ENCODE measurements around the gene EEFSEC. TPM values are rescaled to one million over a fixed set of nuclear protein-coding genes. Genes with fewer than 3 reads are reported as not detected.

Gene EEFSEC
- total and polyA plus RNA-seq, 2 of the 4 experiments (the other 2 are of a cell fraction), result 4.5 to 9.3 TPM

GRCh38 chr3:128163432-128163831 is 10.2 kb downstream of the EEFSEC start:
- Histone ChIP-seq H2AK5ac (ENCODE audit: low read depth, low read length) (no peak overlapping the region), H3K23ac (ENCODE audit: low read depth, low read length) (no peak overlapping the region), H2BK5ac (ENCODE audit: low read depth, low read length, poor library complexity, severe bottlenecking) (no peak overlapping the region), H2BK20ac (ENCODE audit: low read depth, low read length) (no peak overlapping the region), H3K36me3 (ENCODE audit: control insufficient read depth, insufficient read depth, low read length) (no peaks in the 10 kb centered on the region), H2BK120ac (ENCODE audit: low read depth, low read length) (no peak overlapping the region), H2AFZ (replicated peaks; ENCODE audit: low read length, poor library complexity) (no peak overlapping the region), H2AK9ac (replicated peaks; ENCODE audit: low read depth, low read length, poor library complexity) (peak overlapping the region; percentile 30), H2BK15ac (ENCODE audit: low read depth, low read length) (no peak overlapping the region), H3K18ac (ENCODE audit: low read depth, low read length) (no peak overlapping the region), H4K20me1 (ENCODE audit: insufficient read depth, low read length) (no peaks in the 10 kb centered on the region; the same call in 1 of the 2 replicates), H3K4me3 (ENCODE audit: insufficient read depth, low read depth, low read length) (no peak overlapping the region), H3K4me2 (ENCODE audit: low read depth, low read length) (no peak overlapping the region), H3K4ac (ENCODE audit: low read depth, low read length) (no peak overlapping the region), H4K5ac (ENCODE audit: low read depth, low read length) (no peak overlapping the region), H4K8ac (ENCODE audit: low read depth in 2 of 2, low read length in 2 of 2) (no peak overlapping the region), H3K9me1 (ENCODE audit: insufficient read depth, low read length) (0 out of 2 replicates have a peak, but pooled peaks cover 2% of the 10 kb centered on the region), H3K79me1 (ENCODE audit: low read depth in 1 of 2, low read length in 2 of 2) (peaks cover 12 to 23% of the 10 kb centered on the region in 2 experiments; a peak in 2 of 4 replicates), H3K9me3 (ENCODE audit: control insufficient read depth, insufficient read depth, low read length) (no peaks in the 10 kb centered on the region), H3K56ac (ENCODE audit: extremely low read depth, insufficient read depth, low read length) (no peak overlapping the region), H3K27me3 (ENCODE audit: control insufficient read depth, insufficient read depth, low read length) (no peaks in the 10 kb centered on the region), H3K14ac (replicated peaks; ENCODE audit: low read depth, low read length) (no peak overlapping the region), H3K27ac (ENCODE audit: insufficient read depth, low read length) (no peak overlapping the region), H3K9ac (ENCODE audit: low read depth, low read length) (no peak overlapping the region), H3K4me1 (ENCODE audit: control insufficient read depth, insufficient read depth, low read length) (peaks cover 2% of the 10 kb centered on the region; the same call in 1 of the 2 replicates), H4K91ac (ENCODE audit: insufficient read depth, low read depth, low read length) (no peak overlapping the region)
- no peak for TF ChIP-seq FOS (IDR thresholded peaks at IDR 0.05; ENCODE audit: low read depth, low read length)
- no peak for TF ChIP-seq RFX5 (IDR thresholded peaks at IDR 0.05; ENCODE audit: low read depth, low read length)
- no peak for TF ChIP-seq NFE2L2 (IDR thresholded peaks at IDR 0.05; ENCODE audit: low read depth, low read length)
- no peak for TF ChIP-seq POLR2A (IDR thresholded peaks at IDR 0.05; ENCODE audit: low read depth, low read length)
- TF ChIP-seq MXI1 (IDR thresholded peaks at IDR 0.05; ENCODE audit: borderline replicate concordance, low read depth, low read length), result no peak
- no peak for TF ChIP-seq BHLHE40 (IDR thresholded peaks at IDR 0.05; ENCODE audit: low read depth, low read length)
- in situ Hi-C loops (cut with MboI; ENCODE audit: low sequenced_read_pairs) (no loop called here), intact Hi-C loops (cut with micrococcal nuclease) (no loop called here), dilution Hi-C loops (cut with HindIII; ENCODE audit: low sequenced_read_pairs, unreplicated experiment) (no loop called here)
- ChIA-PET CTCF (no interaction called here), POLR2A (ENCODE audit: unreplicated experiment) (no interaction called here)
- DNase-seq (no peak), ATAC-seq (ENCODE audit: low read depth) (no peak)
- 86% methylated on average over 1 of the region's 5 CpGs; no CpG with 5 or more reads in 1 of the 2 experiments for WGBS, 2 experiments (ENCODE audit: extremely low coverage in 2 of 2, insufficient read length in 1 of 2)
- BruUV-seq (replicated peaks), result no TSS peak
